Measurements from ENCODE around the gene IRF4.

IRF4 gene

DNA sequence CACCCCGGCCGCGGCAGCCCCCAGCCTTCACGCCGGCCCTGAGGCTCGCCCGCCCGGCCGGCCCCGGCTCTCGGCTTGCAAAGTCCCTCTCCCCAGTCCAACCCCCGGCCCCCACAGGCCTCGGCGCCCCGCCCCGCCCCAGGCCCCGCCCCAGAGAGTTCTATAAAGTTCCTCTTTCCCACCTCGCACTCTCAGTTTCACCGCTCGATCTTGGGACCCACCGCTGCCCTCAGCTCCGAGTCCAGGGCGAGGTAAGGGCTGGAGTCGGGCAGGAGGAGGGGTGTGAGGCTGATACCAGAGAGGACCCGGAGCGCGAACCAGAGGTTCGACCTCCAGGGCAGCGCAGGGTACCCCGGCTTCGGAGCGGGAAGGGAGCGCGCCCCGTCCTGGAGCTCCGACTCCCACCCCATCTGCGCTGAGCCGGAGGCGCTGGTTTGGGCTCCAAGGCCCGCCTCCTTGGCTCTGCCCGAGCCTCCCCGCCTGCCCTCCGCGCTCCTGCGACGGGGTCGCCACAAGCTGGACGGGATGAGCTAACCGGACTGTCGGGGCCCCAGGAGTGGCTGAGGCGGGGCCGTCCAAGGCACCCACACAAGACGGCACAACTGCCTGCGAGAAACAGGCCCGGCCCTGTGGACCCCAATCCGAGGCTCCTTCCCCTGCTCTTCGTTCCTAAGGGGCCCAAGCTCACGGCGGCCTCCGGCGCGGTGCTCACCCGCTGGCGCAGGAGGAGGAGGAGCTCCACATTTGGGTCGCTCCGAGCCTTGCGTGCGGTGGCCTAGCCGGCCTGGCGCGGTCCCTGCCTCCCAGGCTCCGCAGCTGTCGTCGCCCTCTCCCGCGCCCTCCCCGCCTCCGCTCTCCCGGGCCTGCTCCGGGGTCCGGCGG, at the start of gene IRF4:
Gene IRF4, plus strand, starts transcription at position 194 of the 882 bp plus-strand sequence. CDS start 1,401 bp downstream, outside the sequence.
- peak; percentile 90 for DNase-seq

DNA sequence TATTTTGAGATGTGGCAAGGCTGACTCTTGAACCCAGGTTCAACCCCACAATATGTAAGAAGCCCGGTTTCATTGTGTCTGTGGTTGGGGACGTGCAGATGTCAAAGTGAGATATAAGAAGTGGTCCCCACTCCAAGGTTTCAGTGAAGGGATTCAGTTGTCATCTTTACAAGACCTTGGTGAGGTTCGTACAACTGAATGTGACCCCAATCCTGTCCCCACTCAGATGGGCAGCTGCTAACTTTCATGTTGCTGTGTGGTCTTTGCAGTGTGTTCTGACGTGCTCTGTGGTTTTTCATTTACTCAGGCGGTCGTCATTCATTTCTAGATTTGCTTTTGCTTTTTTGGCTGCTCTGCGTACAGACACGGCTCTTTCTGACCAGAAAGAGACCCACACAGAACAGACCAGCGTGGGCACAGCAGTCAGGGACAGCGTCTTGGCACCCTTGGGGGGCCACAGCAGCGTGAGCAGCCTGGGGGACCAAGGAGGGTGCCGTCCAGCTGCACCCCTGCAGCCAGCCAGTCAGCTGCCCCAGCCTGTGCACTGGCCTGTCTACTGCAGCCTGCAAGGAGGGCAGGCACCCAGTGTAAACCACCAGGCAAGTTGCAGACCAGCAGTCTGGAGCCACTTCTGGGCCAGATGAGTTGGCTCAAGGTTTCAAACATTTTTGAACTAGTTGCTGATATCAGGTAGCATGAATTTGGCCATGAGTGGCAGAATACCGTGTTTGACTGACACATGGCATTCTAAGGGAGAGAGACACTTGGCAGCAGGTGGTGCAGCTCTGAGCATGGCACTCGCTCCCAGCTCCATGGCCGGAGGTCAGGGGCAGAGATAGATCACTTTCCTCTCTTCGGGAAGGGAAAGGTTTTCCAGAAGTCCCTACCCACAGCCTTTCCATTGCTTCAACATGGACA, 49.4 kb upstream of the IRF4 start:
- no peak for DNase-seq

DNA sequence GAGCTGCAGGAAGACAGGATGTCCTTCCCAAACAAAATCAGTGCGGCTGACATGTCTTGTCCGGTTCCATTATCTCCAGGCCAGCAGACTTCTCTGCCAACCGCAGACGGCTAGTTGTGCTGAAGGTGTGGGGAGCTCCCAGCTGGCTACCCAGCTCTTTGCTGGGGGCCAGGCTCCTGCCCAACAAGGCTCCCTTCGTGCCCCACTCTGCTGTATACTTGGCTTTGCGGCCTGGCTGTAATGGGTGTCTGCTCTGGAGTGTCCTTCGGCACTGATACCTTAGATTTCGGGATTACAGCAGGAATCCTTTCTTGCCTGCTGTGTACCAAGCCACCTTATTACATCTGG, 48.7 kb upstream of the IRF4 start:
- no peak for DNase-seq

DNA sequence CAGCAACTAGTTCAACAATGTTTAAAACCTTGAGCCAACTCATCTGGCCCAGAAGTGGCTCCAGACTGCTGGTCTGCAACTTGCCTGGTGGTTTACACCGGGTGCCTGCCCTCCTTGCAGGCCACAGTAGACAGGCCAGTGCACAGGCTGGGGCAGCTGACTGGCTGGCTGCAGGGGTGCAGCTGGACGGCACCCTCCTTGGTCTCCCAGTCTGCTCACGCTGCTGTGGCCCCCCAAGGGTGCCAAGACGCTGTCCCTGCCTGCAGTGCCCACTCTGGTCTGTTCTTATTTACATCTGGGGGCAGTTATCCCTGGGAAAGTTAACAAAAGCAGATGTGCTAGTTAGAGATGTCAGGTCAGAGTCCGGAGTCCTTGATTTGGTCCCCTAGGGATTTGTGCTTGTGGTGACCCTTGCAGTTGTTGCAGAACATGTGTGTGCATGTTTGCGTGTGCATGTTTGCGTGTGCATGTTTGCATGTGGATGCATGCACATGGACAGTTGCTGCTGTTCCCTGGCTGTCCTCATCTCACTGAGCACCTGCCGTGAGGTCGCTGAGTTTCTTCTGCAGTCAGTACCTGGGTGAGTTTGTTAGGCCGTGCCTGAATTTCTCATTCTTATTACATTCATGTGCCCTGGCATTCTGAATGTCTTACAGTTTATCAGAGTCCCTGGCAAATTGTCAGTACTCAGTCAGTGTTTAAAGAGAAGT, 48.2 kb upstream of the IRF4 start:
- no peak for DNase-seq

DNA sequence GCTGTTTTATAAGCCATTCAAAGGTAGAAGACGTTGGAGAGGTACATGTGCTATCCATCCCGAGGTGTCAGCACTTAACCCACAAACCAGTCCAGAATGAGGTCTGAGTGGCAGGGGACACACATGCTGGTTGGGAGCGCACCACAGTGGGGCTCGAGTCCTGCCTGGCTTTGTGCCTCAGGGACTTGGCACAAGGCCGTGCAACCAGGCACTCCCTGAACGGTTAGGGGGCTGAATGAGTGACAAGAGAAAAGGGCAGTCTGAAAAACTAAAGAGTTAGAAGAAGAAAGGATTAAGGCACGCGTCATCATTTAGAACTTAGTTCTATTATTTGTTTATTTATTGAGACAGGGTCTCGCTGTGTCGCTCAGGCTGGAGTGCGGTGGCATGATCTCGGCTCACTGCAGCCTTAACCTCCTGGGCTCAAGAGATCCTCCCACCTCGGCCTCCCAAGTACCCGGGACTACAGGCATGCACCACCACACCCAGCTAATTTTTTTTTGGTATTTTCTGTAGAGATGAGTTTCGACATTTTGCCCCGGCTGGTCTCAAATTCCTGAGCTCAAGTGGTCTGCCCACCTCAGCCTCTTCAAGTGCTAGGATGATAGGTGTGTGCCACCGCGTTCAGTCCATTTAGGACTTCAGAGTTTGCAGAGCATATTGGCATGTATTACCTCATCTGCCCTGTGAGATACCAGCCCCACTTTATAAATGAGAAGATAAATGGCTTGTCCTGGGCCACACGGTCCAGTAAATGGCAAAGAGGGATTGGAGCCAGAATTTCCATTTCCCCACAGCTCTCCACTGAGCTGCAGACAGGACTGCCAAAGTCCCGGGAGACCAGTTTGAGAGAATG, 47.4 kb upstream of the IRF4 start:
- no peak for DNase-seq

DNA sequence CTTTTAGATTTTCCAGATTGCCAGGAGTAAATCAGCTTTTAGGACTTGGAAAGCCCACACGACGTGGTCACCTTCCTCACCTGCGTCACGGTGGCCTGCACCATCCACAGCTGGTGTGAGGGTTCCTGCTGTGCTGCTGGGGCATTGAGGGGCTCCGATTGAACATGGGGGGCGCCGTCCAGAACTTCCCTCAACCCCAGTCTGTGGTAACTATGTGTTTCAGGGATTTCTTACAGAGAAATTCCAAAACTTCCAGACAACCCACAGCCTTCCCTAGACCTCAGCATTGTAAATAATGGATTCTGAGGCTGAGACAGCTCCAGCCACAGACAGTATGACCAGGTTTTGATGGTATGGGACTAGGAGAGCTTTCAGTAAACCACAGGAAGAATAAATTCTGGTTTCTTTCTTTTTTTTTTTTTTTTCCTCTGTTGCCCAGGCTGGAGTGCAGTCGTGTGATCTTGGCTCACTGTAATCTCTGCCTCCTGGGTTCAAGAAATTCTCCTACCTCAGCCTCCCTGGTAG, 46.7 kb upstream of the IRF4 start:
- no peak for DNase-seq

DNA sequence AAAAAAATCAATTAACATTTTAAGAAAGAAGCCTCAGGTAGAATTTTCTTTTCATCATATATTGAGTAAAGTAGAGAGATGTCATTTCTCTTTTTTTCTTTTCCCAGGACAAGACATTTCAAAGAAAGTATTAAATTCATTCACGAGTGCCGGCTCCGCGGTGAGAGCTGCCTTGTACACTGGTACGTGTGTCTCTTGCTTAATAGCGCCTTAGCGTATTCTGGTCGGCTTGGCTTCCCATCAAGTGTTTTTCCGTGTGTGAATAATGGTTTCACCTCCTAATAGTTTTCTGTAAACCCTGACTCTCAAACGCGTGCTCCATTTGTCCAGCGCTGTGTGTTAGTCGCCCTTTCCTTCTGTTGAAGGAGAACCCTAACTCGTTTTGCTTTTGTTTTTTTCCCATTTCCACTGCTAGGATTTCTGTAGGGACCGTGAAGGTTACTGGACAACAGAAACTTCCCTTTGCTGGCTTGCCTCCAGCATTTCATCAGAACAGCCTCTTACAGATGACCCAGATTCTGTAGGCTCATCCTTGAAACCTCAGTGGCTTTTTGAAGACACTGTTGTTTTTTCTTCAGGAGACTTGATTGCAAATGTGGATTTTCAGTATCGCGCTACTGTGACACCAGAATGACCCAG, 45.7 kb upstream of the IRF4 start:
- DNase-seq = no peak

DNA sequence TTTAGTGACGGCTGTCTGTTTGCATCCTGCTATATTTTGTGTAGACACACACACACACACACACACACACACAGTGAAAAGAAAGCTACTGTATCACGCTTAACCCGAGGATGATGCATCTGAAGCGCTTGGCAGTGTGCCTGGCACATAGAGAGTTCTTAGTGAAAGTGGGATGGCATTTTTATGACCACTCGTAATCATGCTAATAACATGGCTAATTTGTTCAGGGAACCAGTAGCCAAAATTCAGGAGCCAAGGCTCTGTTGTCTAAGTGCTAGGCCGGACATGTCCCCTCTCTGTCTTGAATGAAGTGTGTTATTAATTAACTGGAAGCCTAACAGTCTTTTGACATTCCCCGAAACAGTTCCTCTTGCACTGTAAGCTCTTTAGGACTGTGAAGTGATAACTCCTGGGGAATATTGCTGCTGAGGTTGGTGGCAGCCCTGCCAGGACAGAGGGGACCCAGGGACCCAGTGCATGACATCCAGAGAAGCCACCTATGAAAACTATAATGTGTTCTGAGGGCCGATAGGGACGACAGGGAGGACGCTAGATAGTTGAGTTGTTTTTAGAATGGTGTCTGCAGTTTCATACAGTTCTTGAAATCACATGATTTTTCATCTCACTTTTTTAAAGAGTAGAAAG, 45.0 kb upstream of the IRF4 start:
- no peak for DNase-seq

DNA sequence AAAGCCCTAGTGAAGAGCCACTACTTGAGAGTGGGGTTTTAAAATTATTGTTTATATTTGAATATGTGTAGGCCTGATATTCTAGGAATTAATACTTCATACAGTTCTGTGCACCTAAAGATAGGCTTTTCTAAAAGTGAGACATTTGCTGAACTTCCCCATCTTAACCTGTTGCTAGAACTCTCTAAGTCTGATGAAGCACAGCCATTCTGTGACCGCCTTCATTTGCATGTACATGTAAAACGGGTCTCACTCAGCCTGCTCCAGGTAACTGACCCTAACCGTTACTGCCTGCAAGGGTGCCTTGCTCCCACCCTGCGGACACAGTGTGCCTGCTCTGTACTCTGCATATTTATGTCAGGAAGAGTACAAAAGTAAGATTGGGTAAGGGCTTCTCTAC, 44.3 kb upstream of the IRF4 start:
- DNase-seq = no peak

DNA sequence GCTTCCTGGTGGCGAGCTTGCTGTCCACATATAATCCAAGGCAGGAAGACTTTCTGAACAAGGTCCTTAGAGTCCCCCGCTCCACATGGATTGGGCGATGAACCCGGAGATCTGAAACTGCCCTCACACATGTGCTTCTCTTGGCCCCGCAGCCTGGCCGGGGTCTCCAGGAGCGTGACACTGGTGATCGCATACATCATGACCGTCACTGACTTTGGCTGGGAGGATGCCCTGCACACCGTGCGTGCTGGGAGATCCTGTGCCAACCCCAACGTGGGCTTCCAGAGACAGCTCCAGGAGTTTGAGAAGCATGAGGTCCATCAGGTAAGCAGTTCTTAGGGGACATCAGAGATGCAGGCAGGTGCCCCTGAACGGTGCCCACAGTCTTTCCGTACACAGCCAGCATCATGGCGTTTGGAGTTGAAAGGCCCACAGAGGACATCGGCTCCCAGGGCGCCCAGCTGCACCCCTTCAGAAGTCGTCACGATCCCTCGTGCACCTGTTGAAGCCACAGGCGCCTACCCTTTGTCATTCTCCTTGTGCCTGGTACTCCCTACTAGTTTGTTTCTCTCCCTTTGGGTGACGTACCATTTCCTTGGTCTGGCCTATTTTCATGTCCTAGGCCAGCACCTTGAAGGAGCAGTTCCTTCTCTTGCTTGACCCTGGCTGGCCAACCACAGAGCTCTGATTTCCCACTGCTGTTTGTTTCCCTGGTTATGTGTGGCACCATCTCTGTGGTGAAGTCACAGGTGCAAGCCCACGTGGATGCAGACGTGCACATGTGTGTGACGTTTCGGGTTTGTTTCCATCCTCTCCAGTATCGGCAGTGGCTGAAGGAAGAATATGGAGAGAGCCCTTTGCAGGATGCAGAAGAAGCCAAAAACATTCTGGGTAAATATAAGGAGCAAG, 43.3 kb upstream of the IRF4 start:
- no peak for DNase-seq

DNA sequence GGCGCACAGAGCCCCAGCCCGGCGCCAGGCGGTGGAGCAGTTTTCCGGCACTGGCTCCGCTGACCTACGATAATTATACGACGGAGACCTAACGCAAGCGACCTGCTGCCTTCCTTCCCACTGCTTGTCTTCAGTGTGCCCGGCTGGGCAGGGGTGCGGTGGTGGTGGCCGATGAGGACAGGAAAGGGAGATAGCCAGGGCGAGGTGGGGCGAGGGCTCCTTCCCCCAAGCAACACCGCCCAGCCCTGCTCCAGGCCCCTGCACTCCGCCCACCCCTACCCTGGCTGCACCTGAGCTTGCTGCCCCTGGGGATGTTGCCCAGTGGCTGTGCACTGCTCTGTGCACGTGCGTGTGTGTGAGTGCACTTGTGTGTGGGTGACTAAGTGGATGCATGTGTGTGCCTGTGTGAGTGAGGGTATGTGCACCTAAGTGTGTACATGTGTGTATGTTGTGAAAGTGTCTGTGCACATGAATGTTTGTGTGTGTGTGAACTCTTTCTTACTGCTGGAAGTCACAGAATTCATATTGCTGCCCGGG, 42.6 kb upstream of the IRF4 start:
- DNase-seq = no peak

DNA sequence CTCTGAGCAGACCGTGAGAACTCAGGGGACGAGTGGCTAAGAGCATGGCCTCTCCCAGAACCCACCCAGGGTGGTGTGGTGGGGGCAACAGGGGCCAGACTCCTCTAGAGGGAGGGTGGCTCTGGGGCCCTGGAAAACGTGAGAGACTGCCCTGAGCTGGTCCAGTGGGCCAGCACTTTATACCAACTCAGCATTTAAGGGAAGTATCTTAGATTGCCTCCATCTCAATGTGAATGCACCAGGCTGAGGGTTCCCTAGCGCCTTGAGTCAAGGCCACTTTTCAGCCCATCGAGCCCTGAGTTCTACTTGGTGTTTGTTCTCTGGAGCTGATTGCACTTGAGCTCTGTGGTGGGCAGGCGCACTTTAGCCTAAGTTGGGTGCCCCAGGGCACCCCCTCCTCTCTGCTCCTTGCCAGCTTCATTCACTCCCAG, 42.0 kb upstream of the IRF4 start:
- no peak for DNase-seq

DNA sequence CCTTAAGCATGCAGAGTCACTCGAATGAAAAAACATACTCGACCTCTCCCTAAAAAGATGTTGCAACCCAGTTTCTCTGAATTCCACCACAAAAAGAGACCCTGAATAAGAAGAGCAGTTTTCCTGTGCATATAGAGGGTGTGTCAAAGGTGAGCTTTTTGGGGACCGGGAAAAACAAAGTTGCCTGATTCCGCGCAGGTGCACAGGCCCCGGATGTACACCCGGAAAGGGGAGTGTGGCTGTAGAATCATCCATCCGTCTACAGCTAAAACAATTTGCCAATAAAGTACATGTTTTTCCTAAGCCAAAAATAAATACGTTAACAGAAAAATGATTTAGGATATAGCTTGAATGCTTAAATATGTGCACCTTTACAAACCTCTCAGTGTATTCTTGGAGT, 41.2 kb upstream of the IRF4 start:
- DNase-seq = no peak

DNA sequence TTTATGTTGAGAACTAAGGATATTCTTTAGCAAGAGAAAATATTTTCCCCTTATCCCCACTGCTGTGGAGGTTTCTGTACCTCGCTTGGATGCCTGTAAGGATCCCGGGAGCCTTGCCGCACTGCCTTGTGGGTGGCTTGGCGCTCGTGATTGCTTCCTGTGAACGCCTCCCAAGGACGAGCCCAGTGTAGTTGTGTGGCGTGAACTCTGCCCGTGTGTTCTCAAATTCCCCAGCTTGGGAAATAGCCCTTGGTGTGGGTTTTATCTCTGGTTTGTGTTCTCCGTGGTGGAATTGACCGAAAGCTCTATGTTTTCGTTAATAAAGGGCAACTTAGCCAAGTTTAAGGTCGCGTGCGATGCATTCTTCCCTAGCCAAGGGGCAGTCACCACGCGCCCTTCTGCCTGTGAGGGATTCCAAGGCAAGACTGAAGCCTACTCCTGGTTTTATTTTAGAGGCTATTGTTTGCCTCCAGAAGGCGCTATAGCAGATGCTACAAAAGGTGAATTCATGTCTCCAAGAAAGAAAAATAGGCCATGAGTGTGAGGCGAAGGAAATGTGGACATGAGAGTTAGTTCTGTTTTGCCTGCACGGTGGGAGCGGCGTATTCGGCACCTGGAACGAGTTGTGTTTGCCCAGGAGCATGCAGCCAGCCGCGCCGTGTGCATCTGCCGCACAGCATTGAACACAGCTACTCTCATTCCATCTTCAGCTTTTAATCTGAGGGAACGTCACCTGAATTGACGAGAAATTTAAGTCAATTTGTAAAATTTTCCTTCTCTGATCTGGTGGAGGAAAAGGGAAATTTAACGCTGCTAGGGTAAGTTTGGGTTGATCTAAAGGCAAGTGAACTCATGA, 40.3 kb upstream of the IRF4 start:
- no peak for DNase-seq

DNA sequence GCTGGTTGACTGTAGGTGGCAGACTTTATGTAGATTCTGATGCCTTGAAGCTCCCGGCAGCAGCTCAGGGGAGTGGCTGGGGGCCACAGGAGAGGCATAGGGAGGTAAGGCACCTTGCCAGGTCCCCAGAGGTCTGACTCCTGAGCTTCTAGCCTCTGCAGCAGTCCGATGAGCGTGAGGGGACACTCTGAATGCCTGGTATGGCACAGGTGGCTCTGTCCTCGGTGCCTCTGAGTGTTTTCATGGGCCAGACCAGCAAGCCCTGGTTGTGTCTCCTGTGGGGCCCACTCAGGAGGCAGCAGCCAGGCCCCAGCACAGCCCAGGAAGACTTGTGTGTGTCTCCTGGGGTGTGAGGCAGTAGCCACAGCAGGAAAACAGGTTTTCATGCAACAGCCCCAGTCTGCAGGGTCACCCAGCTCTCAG, 39.7 kb upstream of the IRF4 start:
- no peak for DNase-seq

DNA sequence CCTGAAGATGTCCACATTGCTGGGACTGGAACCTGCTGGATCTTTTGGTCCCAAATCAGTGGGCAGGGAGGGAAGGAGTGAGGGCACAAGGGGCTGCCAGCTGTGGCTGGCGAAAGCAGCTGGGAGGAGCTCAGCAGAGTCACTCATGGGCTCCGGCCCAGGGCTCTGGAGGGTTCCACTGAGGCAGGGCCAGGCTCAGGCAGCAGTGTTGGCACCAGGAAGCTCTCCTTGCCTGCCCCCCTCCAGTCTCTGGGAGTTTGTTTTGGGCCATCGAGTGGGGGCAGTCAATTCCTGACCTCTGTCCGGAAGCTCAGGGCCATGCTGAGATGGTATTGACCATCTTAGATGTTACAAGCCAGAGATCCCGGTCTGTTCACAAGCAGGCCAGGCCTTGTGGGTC, 39.1 kb upstream of the IRF4 start:
- DNase-seq = no peak

DNA sequence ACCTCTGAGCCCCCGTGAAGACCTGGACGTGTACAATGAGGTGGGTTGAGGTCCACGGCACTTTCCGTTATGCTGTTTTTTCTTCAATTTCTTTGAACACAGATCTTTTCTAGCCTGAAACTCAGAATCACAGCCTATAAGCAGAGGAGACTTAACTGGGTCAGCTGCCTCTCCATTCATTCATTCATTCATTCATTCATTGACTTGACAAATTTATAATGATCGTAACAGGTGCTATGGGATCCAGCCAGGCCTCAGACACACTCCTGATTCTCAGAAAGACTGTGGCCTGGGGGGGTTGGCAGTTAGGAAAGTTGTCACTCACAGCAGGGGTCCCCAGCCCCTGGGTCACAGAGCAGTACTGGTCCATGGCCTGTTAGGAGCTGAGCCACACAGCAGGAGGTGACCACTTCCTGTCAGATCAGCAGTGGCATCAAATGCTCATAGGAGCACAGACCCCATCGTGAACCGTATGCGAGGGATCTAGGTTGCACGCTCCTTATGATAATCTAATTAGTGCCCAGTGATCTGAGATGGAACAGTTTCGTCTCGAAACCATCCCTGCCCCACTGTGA, 38.6 kb upstream of the IRF4 start:
- DNase-seq = no peak

All from activated effector memory CD4-positive, alpha-beta T cell treated with anti-CD3 and anti-CD28 coated beads, Interleukin-2, amount 50 U/mL, for 16 hours (primary cell).